A673 (cell line): ENCODE results near the gene SMIM35. TPM values are rescaled to one million over a fixed set of nuclear protein-coding genes. Genes with fewer than 3 reads are reported as not detected.

ENCODE experiments used
- BruUV-seq: library from RNA; stranded (reverse); fragments of 400-500 nt; replicated peaks from 2 replicates; lab custom pipeline; 2021; lab: Mats Ljungman, UMichigan
- CTCF ChIA-PET: fragments of 300-600 bp; sonication (Branson Sonifier 250); formaldehyde crosslinking; loops from one replicate; lab custom pipeline; 2022; ENCODE audit warnings: antibody characterized with exemption; lab: Charles Lee
- POLR2A ChIA-PET: fragments of 300-600 bp; sonication (Branson Sonifier 250); formaldehyde crosslinking; loops from one replicate; lab custom pipeline; 2022; ENCODE audit warnings: antibody characterized with exemption; ENCODE audit not compliant: low non-redundant PET; lab: Charles Lee
- DNase-seq: peaks from one replicate; pipeline ENCODE4 v3.0.0-alpha.2; 2015; ENCODE audit warnings: low spot score
- H3K27ac ChIP-seq: fragments of 200-600 bp; sonication (generic); 2 replicates; pipeline ENCODE4 v1.5.1; 2016; ENCODE audit warnings: mixed run types, low read depth, mild to moderate bottlenecking, mixed read lengths, antibody characterized with exemption, low read length; ENCODE audit not compliant: poor library complexity, severe bottlenecking
- H3K27me3 ChIP-seq: fragments of 200-600 bp; sonication (generic); replicated peaks from 2 replicates; pipeline ENCODE4 v1.6.1; 2017; ENCODE audit warnings: mixed run types, low read depth, mild to moderate bottlenecking, mixed read lengths, antibody characterized with exemption, low read length; ENCODE audit not compliant: insufficient read depth, poor library complexity
- H3K36me3 ChIP-seq: fragments of 200-600 bp; sonication (generic); 2 replicates; pipeline ENCODE4 v1.6.1; 2016; ENCODE audit warnings: mixed run types, mild to moderate bottlenecking, mixed read lengths, antibody characterized with exemption, low read length; ENCODE audit not compliant: insufficient read depth, poor library complexity, severe bottlenecking
- H3K4me1 ChIP-seq: fragments of 200-600 bp; sonication (generic); 2 replicates; pipeline ENCODE4 v1.6.1; 2017; ENCODE audit warnings: mixed run types, mild to moderate bottlenecking, mixed read lengths, antibody characterized with exemption, low read length; ENCODE audit not compliant: insufficient read depth, poor library complexity, severe bottlenecking
- H3K4me3 ChIP-seq: fragments of 200-600 bp; sonication (generic); 2 replicates; pipeline ENCODE4 v1.5.1; 2016; ENCODE audit warnings: low read depth, mixed run types, mild to moderate bottlenecking, mixed read lengths, low read length; ENCODE audit not compliant: poor library complexity, severe bottlenecking
- H3K9me3 ChIP-seq: fragments of 200-600 bp; sonication (generic); 2 replicates; pipeline ENCODE4 v1.6.1; 2016; ENCODE audit warnings: mixed run types, low read depth, mild to moderate bottlenecking, mixed read lengths, antibody characterized with exemption, low read length; ENCODE audit not compliant: poor library complexity, severe bottlenecking
- EZH2 ChIP-seq: fragments of 200-600 bp; sonication (generic); IDR thresholded peaks from 2 replicates; pipeline ENCODE4 v1.6.1; 2017; ENCODE audit warnings: borderline replicate concordance, low read depth, mild to moderate bottlenecking, mixed read lengths, antibody characterized with exemption, low read length; ENCODE audit not compliant: poor library complexity, severe bottlenecking
- intact Hi-C: fragments of 100-400 bp; cut with micrococcal nuclease; formaldehyde crosslinking; loops from one replicate; pipeline ENCODE4 v1.10.0; 2022; ENCODE audit not compliant: unreplicated experiment
- total RNA-seq: library from RNA; stranded (reverse); gene quantifications from 2 replicates; pipeline ENCODE4 v1.2.3, GENCODE V29; 2021
- TF ChIP-seq, protein P1 (sequence below): fragments of 300-800, 200-600 bp; sonication (generic); conservative IDR thresholded peaks from 2 replicates; pipeline ENCODE4 v1.5.1; 2017; ENCODE audit warnings: low read depth, mild to moderate bottlenecking, antibody characterized with exemption, low read length, moderate library complexity, mixed read lengths

The SMIM35 gene
- total RNA-seq, 1 experiment from 2014 or later: not detected

DNA sequence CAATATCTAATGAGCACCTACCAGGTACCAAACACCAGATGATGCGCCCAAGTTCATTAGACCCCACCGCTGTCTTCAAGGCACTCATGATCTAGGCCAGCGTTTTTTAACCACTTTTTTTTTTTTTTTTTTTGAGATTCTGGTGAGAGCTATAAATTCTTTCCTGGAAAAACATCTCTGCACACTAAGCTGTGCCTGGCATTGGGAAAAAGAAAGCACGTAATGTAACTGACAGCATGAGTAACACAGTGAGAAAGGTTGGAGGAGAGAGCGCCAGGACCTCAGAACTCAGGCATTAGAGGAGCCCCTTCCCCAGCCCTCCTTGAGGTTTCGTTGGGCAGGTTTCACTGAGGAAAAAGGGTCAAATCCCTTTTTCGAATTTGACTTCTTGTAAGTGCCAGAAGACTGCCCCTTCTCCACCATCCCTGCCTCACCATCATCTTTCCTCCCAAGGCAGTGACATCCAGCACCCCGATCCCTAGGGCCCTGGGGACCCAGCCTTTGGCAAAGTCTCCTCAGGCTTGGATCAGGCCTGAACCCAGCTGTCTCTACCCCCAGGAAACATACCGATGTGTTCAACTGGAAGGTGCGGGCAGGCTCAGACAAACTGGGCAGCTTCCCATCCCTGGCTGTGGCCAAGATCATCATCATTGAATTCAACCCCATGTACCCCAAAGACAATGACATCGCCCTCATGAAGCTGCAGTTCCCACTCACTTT lies 26.1 kb upstream of the SMIM35 start:
- CTCF ChIA-PET: interaction anchor here (0.6 kb wide), 1 partner anchor 11 kb away, joined by 6 read pairs; no protein-coding TSS in a partner anchor
- Histone ChIP-seq H3K27me3 (peaks cover 4% of the 10 kb centered on the region), H3K27ac (no peak overlapping the region), H3K4me1 (no peaks in the 10 kb centered on the region), H3K9me3 (no peaks in the 10 kb centered on the region), H3K4me3 (no peak overlapping the region), H3K36me3 (no peaks in the 10 kb centered on the region)
- POLR2A ChIA-PET: no interaction called here
- BruUV-seq: no TSS peak
- DNase-seq: no peak
- intact Hi-C loops: no loop called here
- TF ChIP-seq, protein P1, sequence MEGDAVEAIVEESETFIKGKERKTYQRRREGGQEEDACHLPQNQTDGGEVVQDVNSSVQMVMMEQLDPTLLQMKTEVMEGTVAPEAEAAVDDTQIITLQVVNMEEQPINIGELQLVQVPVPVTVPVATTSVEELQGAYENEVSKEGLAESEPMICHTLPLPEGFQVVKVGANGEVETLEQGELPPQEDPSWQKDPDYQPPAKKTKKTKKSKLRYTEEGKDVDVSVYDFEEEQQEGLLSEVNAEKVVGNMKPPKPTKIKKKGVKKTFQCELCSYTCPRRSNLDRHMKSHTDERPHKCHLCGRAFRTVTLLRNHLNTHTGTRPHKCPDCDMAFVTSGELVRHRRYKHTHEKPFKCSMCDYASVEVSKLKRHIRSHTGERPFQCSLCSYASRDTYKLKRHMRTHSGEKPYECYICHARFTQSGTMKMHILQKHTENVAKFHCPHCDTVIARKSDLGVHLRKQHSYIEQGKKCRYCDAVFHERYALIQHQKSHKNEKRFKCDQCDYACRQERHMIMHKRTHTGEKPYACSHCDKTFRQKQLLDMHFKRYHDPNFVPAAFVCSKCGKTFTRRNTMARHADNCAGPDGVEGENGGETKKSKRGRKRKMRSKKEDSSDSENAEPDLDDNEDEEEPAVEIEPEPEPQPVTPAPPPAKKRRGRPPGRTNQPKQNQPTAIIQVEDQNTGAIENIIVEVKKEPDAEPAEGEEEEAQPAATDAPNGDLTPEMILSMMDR: no peak
- no peak for TF ChIP-seq EZH2

- Histone ChIP-seq H3K27ac (no peak overlapping the region), H3K27me3 (peaks cover 4% of the 10 kb centered on the region), H3K36me3 (no peaks in the 10 kb centered on the region), H3K9me3 (no peaks in the 10 kb centered on the region), H3K4me1 (no peaks in the 10 kb centered on the region), H3K4me3 (no peak overlapping the region)
- intact Hi-C loops: no loop called here
- POLR2A ChIA-PET: no interaction called here
- DNase-seq: no peak
- no TSS peak for BruUV-seq
- TF ChIP-seq, protein P1: no peak
- no peak for TF ChIP-seq EZH2
- CTCF ChIA-PET: no interaction called here
Measured at GRCh38 chr11:118111744-118112035, 24.9 kb upstream of the SMIM35 start.

DNA sequence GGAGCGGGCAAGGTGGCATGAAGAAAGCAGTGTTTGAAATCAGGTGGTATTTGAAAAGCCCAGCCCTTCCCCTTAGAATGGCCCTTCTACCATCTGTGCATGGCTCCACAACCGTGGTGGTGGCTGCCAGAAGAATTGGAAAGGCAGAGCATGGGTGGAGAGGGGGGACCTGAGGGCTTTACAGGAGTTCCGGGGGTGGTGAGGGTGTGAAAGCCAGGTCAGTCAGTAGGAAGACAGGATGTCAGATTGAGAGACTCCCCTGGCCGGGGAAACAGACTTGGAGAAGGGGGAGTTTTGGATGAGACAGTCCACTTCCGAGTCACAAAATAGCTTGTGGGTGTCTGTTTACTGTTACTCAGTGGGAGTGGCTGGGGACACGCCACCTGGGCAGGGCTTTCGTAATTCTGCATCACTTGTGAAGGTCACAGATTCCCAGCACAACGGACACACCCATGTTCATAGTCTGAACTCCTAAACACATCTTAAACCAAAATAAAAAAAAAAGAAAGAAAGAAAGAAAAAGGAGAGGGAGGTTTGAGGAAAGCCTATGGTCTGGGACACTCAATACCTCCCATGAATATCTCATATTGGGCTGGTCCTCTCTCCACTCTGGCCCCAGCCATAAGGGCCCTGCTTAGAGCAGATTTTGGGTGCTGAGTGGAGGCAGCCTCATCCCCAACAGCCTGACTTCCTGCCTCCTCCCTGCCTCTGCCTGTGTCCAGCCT lies 24.4 kb upstream of the SMIM35 start:
- CTCF ChIA-PET: no interaction called here
- Histone ChIP-seq H3K4me3 (no peak overlapping the region), H3K36me3 (no peaks in the 10 kb centered on the region), H3K4me1 (no peaks in the 10 kb centered on the region), H3K27me3 (peaks cover 4% of the 10 kb centered on the region), H3K27ac (no peak overlapping the region), H3K9me3 (no peaks in the 10 kb centered on the region)
- no peak for DNase-seq
- intact Hi-C loops: no loop called here
- BruUV-seq: no TSS peak
- no peak for TF ChIP-seq EZH2
- TF ChIP-seq, protein P1: no peak
- POLR2A ChIA-PET: no interaction called here
